Hepatocyte (in vitro differentiated cells): ENCODE results near the gene HSD11B1. TPM values are rescaled to one million over a fixed set of nuclear protein-coding genes. Genes with fewer than 3 reads are reported as not detected.

ENCODE experiments used
- DNase-seq: peaks from one replicate; pipeline ENCODE4 v3.0.0-alpha.2; 2016; ENCODE audit warnings: low spot score
- H2AFZ ChIP-seq: fragments of 200-600 bp; sonication (generic); 2 replicates; pipeline ENCODE4 v1.6.0; 2016; ENCODE audit warnings: antibody characterized with exemption, mild to moderate bottlenecking
- H3K27ac ChIP-seq: fragments of 200-600 bp; sonication (generic); 2 replicates; pipeline ENCODE4 v1.5.1; 2016; ENCODE audit warnings: mild to moderate bottlenecking
- H3K27me3 ChIP-seq: fragments of 200-600 bp; sonication (generic); 2 replicates; pipeline ENCODE4 v1.6.1; 2016
- H3K36me3 ChIP-seq: fragments of 200-600 bp; sonication (generic); replicated peaks from 2 replicates; pipeline ENCODE4 v1.5.1; 2016; ENCODE audit warnings: low read depth; ENCODE audit not compliant: insufficient read depth
- H3K4me1 ChIP-seq: fragments of 200-600 bp; sonication (generic); 2 replicates; pipeline ENCODE4 v1.5.1; 2016; ENCODE audit warnings: mild to moderate bottlenecking, moderate library complexity; ENCODE audit not compliant: insufficient read depth
- H3K4me2 ChIP-seq: fragments of 200-600 bp; sonication (generic); 2 replicates; pipeline ENCODE4 v1.6.0; 2016
- H3K4me3 ChIP-seq: fragments of 200-600 bp; sonication (generic); 2 replicates; pipeline ENCODE4 v1.5.1; 2016; ENCODE audit warnings: mild to moderate bottlenecking
- H3K79me2 ChIP-seq: fragments of 200-600 bp; sonication (generic); 2 replicates; pipeline ENCODE4 v1.6.0; 2017; ENCODE audit warnings: mild to moderate bottlenecking
- H3K9me2 ChIP-seq: fragments of 200-600 bp; sonication (generic); replicated peaks from 2 replicates; pipeline ENCODE4 v1.6.0; 2017; ENCODE audit warnings: mild to moderate bottlenecking; ENCODE audit not compliant: insufficient read depth
- H3K9me3 ChIP-seq: fragments of 200-600 bp; sonication (generic); 2 replicates; pipeline ENCODE4 v1.5.1; 2016; ENCODE audit warnings: low read depth, mild to moderate bottlenecking
- H4K20me1 ChIP-seq: fragments of 200-600 bp; sonication (generic); 2 replicates; pipeline ENCODE4 v1.6.0; 2016; ENCODE audit warnings: mild to moderate bottlenecking; ENCODE audit not compliant: insufficient read depth, poor library complexity, severe bottlenecking
- CTCF ChIP-seq: fragments of 200-600 bp; sonication (generic); IDR thresholded peaks from 2 replicates; pipeline ENCODE4 v1.5.1; 2016; ENCODE audit warnings: antibody characterized with exemption, mild to moderate bottlenecking; ENCODE audit not compliant: poor library complexity
- EZH2 ChIP-seq: fragments of 200-600 bp; sonication (generic); IDR thresholded peaks from 2 replicates; pipeline ENCODE4 v1.6.1; 2016; ENCODE audit warnings: antibody characterized with exemption, mild to moderate bottlenecking, borderline replicate concordance
- EZH2phosphoT487 ChIP-seq: fragments of 200-600 bp; sonication (generic); IDR thresholded peaks from one replicate; pipeline ENCODE4 v1.6.1; 2018; ENCODE audit warnings: antibody characterized with exemption, mild to moderate bottlenecking, low read depth, moderate library complexity; ENCODE audit not compliant: unreplicated experiment, severe bottlenecking
- WGBS: methylation state at CpG from one replicate; pipeline ENCODE4 v1.1.6; 2016; ENCODE audit warnings: low lambda C conversion rate; ENCODE audit errors: missing lambda C conversion rate; 5-methylcytosine and 5-hydroxymethylcytosine counted together
- polyA plus RNA-seq: library from polyadenylated mRNA; unstranded; fragments of >200 nt; fragmentation: Nextera tagmentation; extraction: Ambion mirVana; gene quantifications from 2 replicates; pipeline ENCODE4 v1.2.1, GENCODE V29; 2016
- total RNA-seq: library from RNA; depleted of rRNA; stranded (reverse); fragments of >200 nt; gene quantifications from 2 replicates; pipeline ENCODE4 v1.2.3, GENCODE V29; 2014

Gene HSD11B1
- total and polyA plus RNA-seq, 2 experiments from 2014 or later: 1.7 TPM; not detected in 1

GRCh38 chr1:209678981-209679539 lies 25.6 kb upstream of the HSD11B1 start:
- H3K79me2 ChIP-seq: no peaks in the 10 kb centered on the region
- H3K27me3 ChIP-seq: peaks cover 42% of the 10 kb centered on the region
- H3K9me2 ChIP-seq: no peaks in the 10 kb centered on the region
- no peaks in the 10 kb centered on the region for H3K9me3 ChIP-seq
- H3K4me3 ChIP-seq: no peak overlapping the region
- H3K4me1 ChIP-seq: peaks cover 19% of the 10 kb centered on the region
- H4K20me1 ChIP-seq: no peaks in the 10 kb centered on the region
- H3K27ac ChIP-seq: no peak overlapping the region
- DNase-seq: no peak
- H3K36me3 ChIP-seq: no peaks in the 10 kb centered on the region
- TF ChIP-seq EZH2 (no peak), CTCF (no peak), EZH2phosphoT487 (no peak)
- no peak overlapping the region for H3K4me2 ChIP-seq
- 94% methylated on average over 4 of the region's 4 CpGs for WGBS
- H2AFZ ChIP-seq: no peak overlapping the region

GRCh38 chr1:209685821-209686220 lies 18.8 kb upstream of the HSD11B1 start:
- Histone ChIP-seq H2AFZ (no peak overlapping the region), H3K9me2 (no peaks in the 10 kb centered on the region), H4K20me1 (no peaks in the 10 kb centered on the region), H3K79me2 (no peaks in the 10 kb centered on the region), H3K27me3 (peaks cover 11% of the 10 kb centered on the region), H3K4me2 (no peak overlapping the region), H3K27ac (no peak overlapping the region), H3K36me3 (no peaks in the 10 kb centered on the region), H3K4me1 (no peaks in the 10 kb centered on the region), H3K9me3 (no peaks in the 10 kb centered on the region), H3K4me3 (no peak overlapping the region)
- TF ChIP-seq EZH2 (no peak), CTCF (no peak), EZH2phosphoT487 (no peak)
- DNase-seq: no peak
- WGBS: 82% methylated on average over 4 of the region's 4 CpGs

- no peak for DNase-seq
- no peaks in the 10 kb centered on the region for H3K36me3 ChIP-seq
- no peak for TF ChIP-seq CTCF
- TF ChIP-seq EZH2phosphoT487: no peak
- TF ChIP-seq EZH2: no peak
These were observed 18.3 kb upstream of the HSD11B1 start for GRCh38 chr1:209686322-209686721.

More at GRCh38 chr1:209686322-209686721, 18.3 kb upstream of the HSD11B1 start:
- 81% methylated on average over 4 of the region's 4 CpGs for WGBS
- no peaks in the 10 kb centered on the region for H3K4me1 ChIP-seq
- no peaks in the 10 kb centered on the region for H4K20me1 ChIP-seq
- H3K4me2 ChIP-seq: no peak overlapping the region
- no peaks in the 10 kb centered on the region for H3K9me3 ChIP-seq
- peaks cover 7% of the 10 kb centered on the region for H3K27me3 ChIP-seq
- H3K9me2 ChIP-seq: no peaks in the 10 kb centered on the region
- no peaks in the 10 kb centered on the region for H3K79me2 ChIP-seq
- no peak overlapping the region for H2AFZ ChIP-seq
- no peak overlapping the region for H3K4me3 ChIP-seq
- H3K27ac ChIP-seq: no peak overlapping the region
